Renal cortical epithelial cell (primary cell): ENCODE data around the gene TMEM273. TPM values are rescaled to one million over a fixed set of nuclear protein-coding genes. Genes with fewer than 3 reads are reported as not detected.
"Not testable (repeated sequence)": the region's sequence is repeated elsewhere in the genome, so short reads cannot be mapped to it uniquely, and the experiment has no call there.

Source experiments
- DNase-seq: peaks from one replicate; pipeline ENCODE4 v3.0.0-alpha.2; 2011; ENCODE audit warnings: low read depth
- total RNA-seq: library from RNA; depleted of rRNA; stranded (reverse); fragments of >200 nt; gene quantifications from 2 replicates; pipeline ENCODE4 v1.2.3, GENCODE V29; 2014

Gene TMEM273
- total RNA-seq, 1 donor from 2014 or later, result not detected

- DNase-seq, result no peak
These were observed 17.0 kb upstream of the TMEM273 start for GRCh38 chr10:49205206-49205605.

GRCh38 chr10:49204119-49204518, 15.9 kb upstream of the TMEM273 start:
- no peak for DNase-seq

GRCh38 chr10:49202266-49202665, 14.1 kb upstream of the TMEM273 start:
- DNase-seq, result no peak

- DNase-seq, result no peak
These were observed 12.7 kb upstream of the TMEM273 start for GRCh38 chr10:49200854-49201253.

GRCh38 chr10:49197171-49197570, 9.0 kb upstream of the TMEM273 start:
- DNase-seq, result no peak

DNA sequence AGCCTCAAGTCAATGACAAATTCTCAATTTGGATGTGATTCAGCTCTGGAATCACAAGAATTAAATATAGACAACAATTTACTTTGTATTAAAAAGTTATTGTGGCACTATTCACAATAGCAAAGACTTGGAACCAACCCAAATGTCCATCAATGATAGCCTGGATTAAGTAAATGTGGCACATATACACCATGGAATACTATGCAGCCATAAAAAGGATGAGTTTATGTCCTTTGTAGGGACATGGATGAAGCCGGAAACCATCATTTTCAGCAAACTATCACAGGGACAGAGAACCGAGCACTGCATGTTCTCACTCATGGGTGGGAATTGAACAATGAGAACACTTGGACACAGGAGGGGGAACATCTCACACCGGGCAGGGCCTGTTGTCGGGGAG, 7.7 kb upstream of the TMEM273 start:
- DNase-seq, result not testable (repeated sequence)

GRCh38 chr10:49194212-49194920, 6.2 kb upstream of the TMEM273 start:
- DNase-seq, result no peak

DNA sequence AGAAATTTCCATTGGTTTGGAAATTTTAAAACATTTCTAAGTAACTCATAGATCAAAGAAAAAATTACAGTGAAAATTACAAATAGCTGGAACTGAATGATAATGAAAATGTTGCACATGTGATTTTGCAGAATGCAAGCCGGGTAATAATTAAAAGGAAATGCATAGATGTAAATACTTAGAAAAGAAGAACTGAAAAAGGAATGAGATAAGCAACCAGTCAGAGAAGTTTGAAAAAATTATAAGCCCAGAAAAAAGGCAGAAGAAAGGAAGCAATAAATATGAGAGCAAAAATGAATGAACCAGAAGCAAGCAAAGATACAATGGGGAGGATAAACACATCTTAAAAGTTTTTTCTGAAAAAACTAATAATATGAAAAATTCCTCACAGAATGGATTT, 3.2 kb upstream of the TMEM273 start:
- no peak for DNase-seq

DNA sequence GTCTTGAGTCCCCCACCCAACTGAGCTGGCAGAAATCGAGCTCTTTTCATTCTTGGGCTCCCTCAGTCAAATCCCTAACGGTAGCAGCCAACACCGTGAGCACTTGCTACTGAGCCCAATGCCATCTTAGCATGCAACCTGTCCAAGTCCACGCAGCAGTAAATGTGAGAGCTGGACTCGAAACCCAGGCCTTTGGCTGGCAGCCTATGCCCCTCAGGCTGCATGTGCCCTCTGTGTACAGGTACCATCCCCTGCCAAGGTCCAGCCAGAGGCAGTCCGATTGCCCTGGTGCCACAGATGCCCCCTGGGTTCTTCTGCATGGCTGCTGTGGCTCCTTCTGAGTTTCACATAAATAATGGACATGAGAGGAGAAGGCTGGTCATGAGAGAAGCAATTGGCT, 1.2 kb upstream of the TMEM273 start:
- DNase-seq, result no peak

DNA sequence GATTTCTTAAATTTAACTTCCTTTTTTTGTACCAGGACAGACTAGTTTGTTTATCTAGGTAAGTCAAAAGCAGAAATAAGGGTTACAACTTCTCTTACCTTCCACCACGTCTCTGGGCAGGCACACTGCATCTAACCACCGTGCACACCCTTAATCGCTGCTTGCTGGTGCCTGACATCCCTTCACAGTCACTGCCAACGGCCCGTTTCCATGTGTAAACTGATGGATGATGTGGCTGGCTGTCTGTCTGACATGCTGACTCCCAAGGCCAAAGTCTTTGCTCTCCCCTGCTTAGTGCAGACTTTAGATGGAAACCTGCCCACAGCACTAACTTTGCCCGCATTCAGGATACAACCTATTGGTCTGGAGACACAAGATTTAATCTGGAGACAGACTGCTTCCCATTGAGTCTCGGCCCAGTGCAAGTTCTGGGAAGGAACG, 1.1 kb downstream of the TMEM273 start:
- peak; percentile 82 for DNase-seq

- no peak for DNase-seq
These were observed 1.6 kb downstream of the TMEM273 start for GRCh38 chr10:49186613-49187012.

DNA sequence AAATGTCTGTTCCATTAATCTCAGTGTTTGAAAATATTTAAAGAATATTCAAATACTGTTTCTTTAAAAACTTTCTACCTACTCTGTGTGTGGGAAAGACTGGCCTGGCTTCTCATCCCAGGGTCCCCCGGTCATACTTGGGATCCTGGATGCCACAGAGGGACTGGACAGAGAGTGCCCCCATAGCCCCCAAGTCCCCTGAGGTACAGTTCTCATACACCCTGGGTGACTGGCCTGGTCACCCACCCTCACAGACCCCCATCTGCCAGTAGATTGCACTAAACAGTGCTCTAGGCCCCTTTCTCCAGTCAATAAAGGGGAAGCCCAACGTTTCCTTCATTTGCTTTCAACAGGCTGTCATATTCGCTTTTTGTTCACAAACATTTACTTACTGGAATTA, 3.0 kb downstream of the TMEM273 start:
- DNase-seq, result no peak

DNA sequence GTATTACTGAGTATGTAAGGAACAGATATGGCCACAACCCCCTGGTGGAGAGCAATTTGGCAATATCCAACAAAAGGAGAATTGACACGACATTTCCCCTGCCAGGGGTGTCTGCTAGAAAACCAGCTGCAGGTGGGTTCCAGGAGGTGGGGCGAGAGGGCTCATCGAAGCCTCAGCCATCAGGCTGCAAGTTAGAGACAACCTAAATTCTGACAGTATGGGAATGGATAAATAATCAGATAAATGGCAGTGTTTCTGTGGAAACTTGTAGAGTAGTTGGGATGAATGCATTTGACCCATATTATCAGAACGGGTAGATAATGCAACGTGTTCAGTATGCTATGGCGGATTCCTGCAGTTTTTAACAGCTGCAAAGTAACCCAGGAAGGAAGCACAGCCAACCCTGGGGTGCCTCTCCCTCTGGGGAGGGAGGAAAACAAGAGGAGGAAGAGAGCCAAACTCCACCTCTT, 3.5 kb downstream of the TMEM273 start:
- DNase-seq, result no peak

DNA sequence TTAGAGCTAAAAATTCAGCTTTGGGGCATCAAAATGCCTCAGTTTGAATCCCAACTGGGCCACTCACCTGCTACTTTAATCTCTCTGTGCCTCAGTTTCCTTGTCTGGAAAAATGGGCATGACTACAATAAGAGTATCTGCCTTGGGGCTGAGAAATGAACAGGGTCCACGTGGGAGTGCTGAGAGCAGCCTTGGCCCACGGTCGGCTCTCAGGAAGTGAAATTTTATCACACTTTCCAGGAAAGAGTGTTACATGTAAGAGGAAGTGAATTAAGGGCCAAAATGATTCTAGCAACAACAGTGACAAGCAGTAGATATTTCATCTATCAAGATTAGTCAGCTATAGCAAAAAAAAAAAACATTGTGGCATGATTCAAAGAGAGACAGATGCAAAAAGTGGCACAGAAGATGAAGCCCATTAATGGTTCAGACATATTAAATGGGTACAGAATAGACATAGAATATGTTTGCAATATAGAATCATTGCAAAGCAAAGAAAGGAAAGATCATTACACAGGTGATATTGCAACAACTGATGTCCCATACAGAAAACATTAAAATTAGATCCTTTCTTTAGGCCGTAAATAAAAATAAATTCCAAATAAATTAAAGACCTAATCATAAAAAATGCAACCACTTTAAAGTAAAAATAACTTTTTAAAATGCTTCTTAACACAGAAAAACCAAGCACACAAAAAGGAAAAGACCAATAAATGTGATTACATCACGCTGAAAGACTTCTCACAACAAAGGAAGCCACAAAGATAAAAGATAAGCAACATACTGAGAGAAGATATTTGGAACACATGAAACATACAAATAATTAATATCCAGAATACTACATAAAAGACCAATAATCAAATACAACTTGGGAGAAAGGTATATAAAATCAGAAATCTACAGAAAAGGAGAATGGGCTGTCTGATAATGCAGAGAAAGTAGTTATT, 4.3 kb downstream of the TMEM273 start:
- DNase-seq, result no peak

DNA sequence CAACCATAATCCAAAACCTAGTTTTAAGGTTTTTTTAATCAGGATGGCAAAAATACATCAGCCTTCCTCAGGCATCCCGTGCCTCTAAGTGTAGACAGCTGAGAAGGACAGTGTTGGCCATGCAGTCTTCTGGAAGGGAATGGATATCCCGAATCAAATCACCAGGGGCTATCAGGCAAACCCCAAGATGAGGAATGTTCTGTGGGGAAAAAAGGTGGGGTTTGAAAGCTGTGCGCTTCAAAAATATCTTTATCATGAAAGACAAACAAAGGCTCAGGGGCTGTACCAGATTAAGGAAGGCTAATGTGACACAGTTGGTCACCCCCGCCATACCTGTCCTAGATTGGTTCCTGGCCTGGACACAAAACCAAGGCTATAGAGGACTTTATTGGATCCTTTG, 5.4 kb downstream of the TMEM273 start:
- DNase-seq, result no peak

DNA sequence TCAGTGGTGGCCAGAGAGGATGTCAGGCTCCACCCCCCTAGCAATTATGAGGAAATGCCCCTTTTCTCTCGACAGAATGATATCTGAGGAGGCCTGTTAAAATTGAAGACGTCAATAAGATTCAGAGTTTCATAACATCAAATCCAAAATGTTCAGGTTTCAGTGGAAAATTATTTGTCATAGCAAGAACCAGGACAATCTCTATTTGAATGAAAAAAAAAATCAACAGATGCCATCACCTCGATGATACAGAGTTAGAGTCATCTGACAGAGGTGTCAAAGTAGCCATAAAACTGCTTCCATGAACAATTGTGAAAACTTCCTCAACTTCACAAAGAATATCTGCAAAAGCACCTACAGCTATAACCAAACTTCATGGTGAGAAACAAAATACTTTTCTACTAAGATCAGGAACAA, 7.7 kb downstream of the TMEM273 start:
- no peak for DNase-seq

GRCh38 chr10:49179699-49180443, 8.3 kb downstream of the TMEM273 start:
- no peak for DNase-seq

- no peak for DNase-seq
These were observed 9.4 kb downstream of the TMEM273 start for GRCh38 chr10:49178489-49179471.

- DNase-seq, result peak; percentile 88
These were observed 10.5 kb downstream of the TMEM273 start for GRCh38 chr10:49177391-49178355.
